GM13976 (cell line): ENCODE data around the gene FBXO3.
"Not testable (repeated sequence)": the region's sequence is repeated elsewhere in the genome, so short reads cannot be mapped to it uniquely, and the experiment has no call there.

Experiments used
- DNase-seq: peaks from one replicate; pipeline ENCODE4 v3.0.0; 2012; ENCODE audit warnings: low spot score
- CTCF ChIP-seq: IDR thresholded peaks from 2 replicates; pipeline ENCODE4 v1.5.1; 2012; ENCODE audit warnings: borderline replicate concordance, mild to moderate bottlenecking; ENCODE audit not compliant: insufficient read depth; ENCODE audit errors: extremely low read depth, missing control alignments, control extremely low read depth
- in situ Hi-C: fragments of 300-500 bp; cut with MboI; formaldehyde crosslinking; loops from one replicate; pipeline ENCODE4 v1.12.0; 2022; ENCODE audit warnings: low sequenced_read_pairs, mixed read lengths, inconsistent platforms; ENCODE audit not compliant: unreplicated experiment

The FBXO3 gene

DNA sequence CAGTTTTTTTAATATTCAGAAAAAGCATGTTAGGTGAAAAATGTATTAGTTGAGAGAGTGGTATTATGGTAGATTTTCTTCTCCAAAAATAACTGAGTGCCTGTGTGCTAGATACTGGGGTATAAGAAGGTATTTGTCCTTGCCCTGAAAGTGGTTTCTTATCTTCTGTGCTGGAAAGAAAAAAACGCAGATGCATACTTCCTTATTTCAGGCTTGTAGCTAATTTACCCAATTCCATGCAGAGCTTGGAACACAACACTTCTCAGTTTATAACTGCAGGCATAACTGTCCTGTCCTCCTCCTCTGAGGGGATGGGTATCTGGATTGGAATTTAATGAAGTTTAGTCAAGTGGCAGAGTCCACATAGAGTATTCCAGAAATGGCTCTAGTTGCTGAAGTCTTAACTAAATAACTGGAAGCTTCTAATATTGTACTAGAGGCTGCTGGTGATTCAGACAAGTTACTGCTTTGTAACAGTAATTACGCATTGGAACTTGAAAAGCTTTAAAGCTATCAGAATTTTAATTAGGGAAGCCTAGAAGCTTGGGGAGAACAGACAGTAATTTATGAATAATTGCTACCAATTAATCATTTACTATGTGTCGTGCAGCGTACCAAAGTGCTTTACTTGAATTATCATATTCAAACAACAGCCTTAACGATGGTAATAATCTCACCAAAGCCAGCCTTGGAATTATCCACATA, 61.0 kb downstream of the FBXO3 start:
- in situ Hi-C loops = no loop called here
- DNase-seq = no peak

GRCh38 chr11:33712436-33712835, 61.9 kb downstream of the FBXO3 start:
- no peak for TF ChIP-seq CTCF
- in situ Hi-C loops = no loop called here
- DNase-seq = no peak

More for the DNA sequence above, 61.0 kb downstream of the FBXO3 start:
- no peak for TF ChIP-seq CTCF

DNA sequence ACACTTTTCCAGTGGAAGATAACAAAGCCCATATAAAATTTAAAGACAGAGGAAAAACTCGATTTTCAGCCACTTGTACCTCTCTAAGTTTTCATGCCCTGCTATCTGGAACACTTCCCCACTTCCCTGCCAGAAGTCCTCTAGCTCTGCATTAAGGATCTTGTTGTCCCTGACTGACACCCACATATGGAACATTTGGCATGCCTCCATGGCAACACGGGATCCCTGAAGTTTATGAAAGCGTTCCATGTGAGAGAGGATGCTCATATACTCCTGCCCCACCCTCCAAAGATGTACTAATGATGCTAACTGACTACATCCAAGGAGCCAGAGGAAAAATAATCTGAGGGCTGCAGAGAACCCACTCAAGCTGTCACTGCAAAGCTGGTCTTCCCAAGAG, 64.9 kb downstream of the FBXO3 start:
- no peak for DNase-seq
- TF ChIP-seq CTCF = no peak
- in situ Hi-C loops = no loop called here

DNA sequence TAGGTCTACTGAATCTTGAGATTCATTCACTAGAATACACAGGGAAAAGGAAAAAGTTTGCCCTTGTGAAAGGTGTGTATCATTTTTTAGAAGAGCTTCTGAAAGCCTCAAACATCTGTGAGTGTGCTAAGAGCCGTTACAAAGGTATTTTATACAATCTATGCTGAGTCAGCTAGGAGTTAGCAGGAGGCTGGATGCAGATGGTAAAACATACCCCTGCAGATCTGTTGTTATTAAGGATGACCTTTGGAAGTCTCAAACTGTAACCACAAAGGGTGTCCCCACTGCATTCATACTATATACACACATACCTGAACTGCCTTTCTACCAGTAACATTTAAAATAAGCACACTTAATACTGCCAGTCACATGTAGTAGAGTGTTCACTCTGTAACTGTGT, 65.3 kb downstream of the FBXO3 start:
- no peak for TF ChIP-seq CTCF
- in situ Hi-C loops = no loop called here
- no peak for DNase-seq

DNA sequence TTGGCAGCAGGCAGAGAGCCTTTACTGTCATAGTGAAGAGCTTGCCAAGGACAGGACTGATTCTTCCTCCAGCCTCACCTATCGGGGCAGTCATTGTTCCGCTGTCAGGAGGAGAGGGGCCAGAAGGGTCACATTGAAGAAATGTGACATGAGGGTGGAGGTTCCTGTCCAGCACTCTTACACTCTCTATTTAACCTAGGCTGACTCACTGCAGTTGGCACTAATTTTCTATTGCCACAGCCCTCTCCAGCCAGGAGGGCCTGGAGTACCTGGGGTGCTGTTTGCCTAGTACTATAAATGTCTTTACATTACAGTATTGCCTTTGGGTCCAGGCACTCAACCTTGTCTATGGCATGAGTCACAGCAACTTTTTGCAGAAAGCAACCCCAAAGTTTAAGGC, 66.5 kb downstream of the FBXO3 start:
- in situ Hi-C loops, DNase-seq: not testable (repeated sequence)

DNA sequence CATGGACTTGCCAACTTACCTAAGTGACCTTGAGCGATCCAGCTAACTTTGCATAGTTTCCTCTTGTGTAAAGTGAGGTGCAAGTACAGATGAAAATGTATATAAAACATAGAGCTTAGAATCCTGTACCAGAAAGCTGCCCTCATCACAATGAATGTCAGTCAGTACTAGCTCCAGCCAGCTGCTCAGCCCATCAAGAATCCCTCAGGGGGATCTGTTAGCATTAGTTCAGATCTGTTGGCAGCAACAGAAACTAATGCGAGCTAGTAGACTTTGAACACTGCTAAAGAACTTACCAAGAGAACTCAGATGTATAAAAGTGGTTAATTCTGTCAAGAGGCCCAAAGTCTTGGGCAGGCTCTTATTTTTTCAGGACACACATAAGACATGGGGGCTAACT, 67.4 kb downstream of the FBXO3 start:
- in situ Hi-C loops = no loop called here
- TF ChIP-seq CTCF = no peak
- DNase-seq = no peak

DNA sequence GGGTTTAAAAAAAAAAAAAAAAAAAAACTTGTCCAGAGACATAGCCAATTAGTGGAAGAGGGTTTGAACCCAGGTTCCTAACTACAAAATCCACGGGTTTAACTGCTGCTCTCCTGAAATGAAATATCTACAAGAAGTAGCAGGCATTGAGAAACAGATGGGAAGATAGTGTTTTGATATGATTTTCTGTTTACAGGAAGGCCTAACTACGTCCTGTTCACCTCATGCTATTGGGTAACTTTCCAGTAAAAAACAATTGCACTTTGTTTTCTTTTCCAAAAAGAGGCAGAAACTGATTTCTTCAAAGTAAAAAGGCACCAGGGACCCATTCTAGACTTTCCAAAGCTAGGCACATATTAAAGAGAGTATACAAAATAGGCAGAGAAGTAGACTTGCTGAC, 67.8 kb downstream of the FBXO3 start:
- no peak for DNase-seq
- in situ Hi-C loops = no loop called here
- no peak for TF ChIP-seq CTCF
